HCT116 (cell line): Measurements from ENCODE around the gene RCAN3. TPM values are rescaled to one million over a fixed set of nuclear protein-coding genes. Genes with fewer than 3 reads are reported as not detected.

Experiments used
- ATAC-seq: fragments of 200-7000 bp; cut with Tn5 transposase; 2 replicates; pipeline ENCODE4 v1.9.1; 2020; ENCODE audit warnings: mild to moderate bottlenecking, moderate library complexity
- BruUV-seq: library from RNA; stranded (reverse); fragments of 400-500 nt; replicated peaks from 2 replicates; lab custom pipeline; 2021; lab: Mats Ljungman, UMichigan
- CTCF ChIA-PET: fragments of 300-600 bp; sonication (Branson Sonifier 250); formaldehyde crosslinking; loops from one replicate; lab custom pipeline; 2021; ENCODE audit warnings: antibody characterized with exemption; lab: Charles Lee
- POLR2A ChIA-PET: fragments of 300-600, 350-600 bp; sonication (Branson Sonifier 250); formaldehyde crosslinking; loops from one replicate; lab custom pipeline; 2021; ENCODE audit warnings: antibody characterized with exemption; lab: Charles Lee
- RAD21 ChIA-PET, 2 experiments: fragments of 300-600 bp; sonication (Branson Sonifier 250); formaldehyde crosslinking; loops; one replicate each; lab custom pipeline; 2023; ENCODE audit warnings: low total read pairs in 2 of 2; ENCODE audit not compliant: uncharacterized antibody in 2 of 2, unreplicated experiment in 2 of 2, low non-redundant PET in 1 of 2; lab: Charles Lee
- DNase-seq: peaks from one replicate; pipeline ENCODE4 v3.0.0-alpha.2; 2010; ENCODE audit warnings: low read depth, low spot score
- H2AFZ ChIP-seq: fragments of 200-600 bp; shearing (Covaris generic), sonication (generic); 2 replicates; pipeline ENCODE4 v1.6.1; 2017; ENCODE audit warnings: low read depth, mixed run types, mixed read lengths, antibody characterized with exemption, low read length; ENCODE audit not compliant: poor library complexity, severe bottlenecking
- H3K27ac ChIP-seq: 2 replicates; pipeline ENCODE4 v1.5.1; 2012; ENCODE audit warnings: low read depth, low read length
- H3K27me3 ChIP-seq: fragments of 200-600 bp; sonication (generic); 2 replicates; pipeline ENCODE4 v1.6.1; 2016; ENCODE audit warnings: mixed run types, low read length, mixed read lengths; ENCODE audit not compliant: insufficient read depth
- H3K36me3 ChIP-seq, 2 experiments: fragments of 200-500 bp in 1 of 2; fragments of 200-600 bp in 1 of 2; sonication (Bioruptor generic) in 1 of 2; sonication (generic) in 1 of 2; 2 replicates each; pipeline versions ENCODE4 v1.5.1 to v1.6.1; 2014 to 2016; ENCODE audit warnings: low read length in 2 of 2, inconsistent platforms in 1 of 2, mixed read lengths in 1 of 2, mixed run types in 1 of 2; ENCODE audit not compliant: insufficient read depth in 2 of 2, control insufficient read depth in 1 of 2
- H3K4me1 ChIP-seq, 2 experiments: fragments of 200-600 bp in 1 of 2; sonication (generic) in 1 of 2; 2 replicates each; pipeline versions ENCODE4 v1.5.1 to v1.6.1; 2012 to 2017; ENCODE audit warnings: low read length in 2 of 2, inconsistent platforms in 1 of 2, mild to moderate bottlenecking in 1 of 2, mixed read lengths in 1 of 2, mixed run types in 1 of 2, moderate library complexity in 1 of 2; ENCODE audit not compliant: insufficient read depth in 2 of 2, control insufficient read depth in 1 of 2
- H3K4me2 ChIP-seq: fragments of 200-600 bp; sonication (generic); 2 replicates; pipeline ENCODE4 v1.6.1; 2017; ENCODE audit warnings: mixed run types, low read length, mixed read lengths
- H3K4me3 ChIP-seq, 2 experiments: fragments of 200-600 bp in 1 of 2; sonication (generic) in 1 of 2; replicated peaks in 1 of 2; 2 replicates each; pipeline ENCODE4 v1.5.1; 2011 to 2016; ENCODE audit warnings: low read length in 2 of 2, control low read depth in 1 of 2, low read depth in 1 of 2, mild to moderate bottlenecking in 1 of 2, mixed read lengths in 1 of 2, mixed run types in 1 of 2
- H3K79me2 ChIP-seq: fragments of 200-600 bp; sonication (generic); 2 replicates; pipeline ENCODE4 v1.6.1; 2017; ENCODE audit warnings: mild to moderate bottlenecking, mixed run types, low read length, moderate library complexity, mixed read lengths; ENCODE audit not compliant: insufficient read depth
- H3K9ac ChIP-seq: fragments of 200-600 bp; sonication (generic); 2 replicates; pipeline ENCODE4 v1.6.1; 2016; ENCODE audit warnings: low read length, mixed read lengths
- H3K9me2 ChIP-seq: fragments of 200-600 bp; sonication (generic), shearing (Covaris generic); 2 replicates; pipeline ENCODE4 v1.6.1; 2017; ENCODE audit warnings: mixed run types, mild to moderate bottlenecking, moderate library complexity; ENCODE audit not compliant: insufficient read depth
- H3K9me3 ChIP-seq, 2 experiments: fragments of 200-500 bp in 1 of 2; fragments of 200-600 bp in 1 of 2; sonication (Bioruptor generic) in 1 of 2; sonication (generic) in 1 of 2; 2 replicates each; pipeline ENCODE4 v1.6.1; 2014 to 2017; ENCODE audit warnings: low read length in 2 of 2, mixed read lengths in 2 of 2, inconsistent platforms in 1 of 2, low read depth in 1 of 2, mild to moderate bottlenecking in 1 of 2, mixed run types in 1 of 2, moderate library complexity in 1 of 2; ENCODE audit not compliant: control insufficient read depth in 1 of 2, insufficient read depth in 1 of 2
- H4K20me1 ChIP-seq: fragments of 200-600 bp; sonication (generic), shearing (Covaris generic); 2 replicates; pipeline ENCODE4 v1.6.1; 2017; ENCODE audit warnings: mixed run types, mild to moderate bottlenecking, moderate library complexity; ENCODE audit not compliant: insufficient read depth
- ELF1 ChIP-seq: IDR thresholded peaks from 2 replicates; pipeline ENCODE4 v1.6.1; 2012; ENCODE audit warnings: low read depth, borderline replicate concordance
- FOSL1 ChIP-seq: IDR thresholded peaks from 2 replicates; pipeline ENCODE4 v1.6.1; 2012; ENCODE audit warnings: low read depth
- JUND ChIP-seq: IDR thresholded peaks from 2 replicates; pipeline ENCODE4 v1.6.1; 2012
- POLR2A ChIP-seq: IDR thresholded peaks from 2 replicates; pipeline ENCODE4 v1.7.0; 2011; ENCODE audit warnings: borderline replicate concordance; ENCODE audit not compliant: insufficient read depth, insufficient read length; ENCODE audit errors: extremely low read depth
- RAD21 ChIP-seq: IDR thresholded peaks from 2 replicates; pipeline ENCODE4 v1.6.1; 2012; ENCODE audit warnings: low read depth, mild to moderate bottlenecking
- TCF7L2 ChIP-seq: IDR thresholded peaks from 2 replicates; pipeline ENCODE4 v1.7.0; 2011; ENCODE audit warnings: borderline replicate concordance, inconsistent platforms; ENCODE audit not compliant: insufficient read depth, insufficient read length; ENCODE audit errors: extremely low read depth
- ZFX ChIP-seq: fragments of 450-650 bp; IDR thresholded peaks from 2 replicates; pipeline ENCODE4 v1.6.1; 2017
- intact Hi-C: fragments of 100-400 bp; cut with micrococcal nuclease; formaldehyde crosslinking; loops from 2 replicates; pipeline ENCODE4 v1.10.0; 2022
- total RNA-seq: library from RNA; stranded (reverse); gene quantifications from one replicate; pipeline ENCODE4 v1.2.1, GENCODE V29; 2021; ENCODE audit not compliant: unreplicated experiment
- TF ChIP-seq, protein P1 (sequence below), 3 experiments: fragments of 200-600 bp in 1 of 3; sonication (generic) in 1 of 3; IDR thresholded peaks in 2 of 3; conservative IDR thresholded peaks in 1 of 3; 2 replicates each; pipeline ENCODE4 v1.5.1; 2012 to 2017; ENCODE audit warnings: low read depth in 2 of 3, low read length in 2 of 3, antibody characterized with exemption in 1 of 3, borderline replicate concordance in 1 of 3, control low read depth in 1 of 3, mild to moderate bottlenecking in 1 of 3, mixed read lengths in 1 of 3, mixed run types in 1 of 3, moderate library complexity in 1 of 3; ENCODE audit not compliant: insufficient read depth in 1 of 3

RCAN3 gene
- total RNA-seq, 1 experiment from 2014 or later: 13.3 TPM

- no peak overlapping the region for H3K9ac ChIP-seq
- intact Hi-C loops: no loop called here
- no peaks in the 10 kb centered on the region for H3K27me3 ChIP-seq
- H2AFZ ChIP-seq: no peak overlapping the region
- DNase-seq (no peak), ATAC-seq (no peak)
- no peaks in the 10 kb centered on the region for H3K9me2 ChIP-seq
- H3K79me2 ChIP-seq: no peaks in the 10 kb centered on the region
- no peaks in the 10 kb centered on the region for H4K20me1 ChIP-seq
- H3K36me3 ChIP-seq: no peaks in the 10 kb centered on the region
- ChIA-PET RAD21 (no interaction called here), CTCF (no interaction called here)
- no peaks in the 10 kb centered on the region for H3K4me1 ChIP-seq
- H3K4me2 ChIP-seq: no peak overlapping the region
- BruUV-seq: no TSS peak
- H3K27ac ChIP-seq: no peak overlapping the region
- peaks cover 0 to 3% of the 10 kb centered on the region in 2 experiments; a peak in 1 of 4 replicates for H3K9me3 ChIP-seq
- TF ChIP-seq RAD21 (no peak), TCF7L2 (no peak), FOSL1 (no peak), ZFX (no peak), JUND (no peak), POLR2A (no peak), ELF1 (no peak)
- TF ChIP-seq, protein P1, sequence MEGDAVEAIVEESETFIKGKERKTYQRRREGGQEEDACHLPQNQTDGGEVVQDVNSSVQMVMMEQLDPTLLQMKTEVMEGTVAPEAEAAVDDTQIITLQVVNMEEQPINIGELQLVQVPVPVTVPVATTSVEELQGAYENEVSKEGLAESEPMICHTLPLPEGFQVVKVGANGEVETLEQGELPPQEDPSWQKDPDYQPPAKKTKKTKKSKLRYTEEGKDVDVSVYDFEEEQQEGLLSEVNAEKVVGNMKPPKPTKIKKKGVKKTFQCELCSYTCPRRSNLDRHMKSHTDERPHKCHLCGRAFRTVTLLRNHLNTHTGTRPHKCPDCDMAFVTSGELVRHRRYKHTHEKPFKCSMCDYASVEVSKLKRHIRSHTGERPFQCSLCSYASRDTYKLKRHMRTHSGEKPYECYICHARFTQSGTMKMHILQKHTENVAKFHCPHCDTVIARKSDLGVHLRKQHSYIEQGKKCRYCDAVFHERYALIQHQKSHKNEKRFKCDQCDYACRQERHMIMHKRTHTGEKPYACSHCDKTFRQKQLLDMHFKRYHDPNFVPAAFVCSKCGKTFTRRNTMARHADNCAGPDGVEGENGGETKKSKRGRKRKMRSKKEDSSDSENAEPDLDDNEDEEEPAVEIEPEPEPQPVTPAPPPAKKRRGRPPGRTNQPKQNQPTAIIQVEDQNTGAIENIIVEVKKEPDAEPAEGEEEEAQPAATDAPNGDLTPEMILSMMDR (IDR thresholded peaks at IDR 0.05 in 2 of 3, conservative IDR thresholded peaks at IDR 0.05 in 1 of 3; ENCODE audit: borderline replicate concordance in 1 of 3, insufficient read depth in 1 of 3, low read depth in 2 of 3, low read length in 2 of 3): no peak
- TF ChIP-seq, all 23 proteins: peak for 0
- no peak overlapping the region for H3K4me3 ChIP-seq
- POLR2A ChIA-PET: no interaction called here
Measured at GRCh38 chr1:24489674-24490073, 13.0 kb upstream of the RCAN3 start.
